HG03521 (cell line): ENCODE measurements around the gene LYST.
"Not testable (repeated sequence)": the region's sequence is repeated elsewhere in the genome, so short reads cannot be mapped to it uniquely, and the experiment has no call there.

Source experiments
- ATAC-seq: cut with Tn5 transposase; IDR thresholded peaks from one replicate; pipeline ENCODE4 v1.9.1; 2021; ENCODE audit warnings: mild to moderate bottlenecking, moderate library complexity; ENCODE audit not compliant: unreplicated experiment

LYST gene

DNA sequence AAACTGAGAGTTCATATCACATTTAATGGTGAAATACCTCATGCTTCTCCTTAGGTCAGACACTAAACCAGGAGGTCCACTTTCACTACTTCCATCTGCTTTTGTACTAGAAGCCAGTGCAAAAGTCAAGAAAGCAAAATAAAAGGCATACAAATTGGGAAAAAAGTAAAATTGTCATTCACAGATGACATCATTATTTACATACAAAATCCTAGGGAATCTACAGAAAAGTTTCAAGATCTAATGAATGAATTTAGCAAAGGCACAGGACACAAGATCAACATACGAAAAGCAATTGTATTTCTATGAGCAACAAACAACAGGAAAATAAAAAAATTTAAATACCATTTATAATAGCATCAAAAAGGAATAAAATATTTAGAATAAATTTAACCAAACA, 41.5 kb downstream of the LYST start:
- no peak for ATAC-seq

DNA sequence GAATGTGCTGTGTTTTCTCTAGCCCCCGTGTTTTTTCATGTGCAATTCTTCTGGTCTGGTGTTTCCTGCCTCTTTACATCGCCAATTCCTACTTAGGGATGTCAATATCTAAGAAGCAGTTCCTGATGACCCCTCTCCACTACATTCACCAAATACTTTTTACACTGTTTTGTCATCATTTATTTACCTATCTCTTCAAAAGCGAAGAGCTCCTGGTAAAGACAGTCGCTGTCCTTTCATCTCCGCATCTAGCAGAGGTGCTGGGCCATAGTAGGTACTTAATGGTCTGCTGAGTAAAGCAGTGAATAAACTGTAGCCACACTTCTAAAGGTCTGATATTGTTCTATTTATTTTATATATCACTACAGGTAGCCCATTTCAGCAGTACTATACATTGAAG, 43.0 kb downstream of the LYST start:
- no peak for ATAC-seq

DNA sequence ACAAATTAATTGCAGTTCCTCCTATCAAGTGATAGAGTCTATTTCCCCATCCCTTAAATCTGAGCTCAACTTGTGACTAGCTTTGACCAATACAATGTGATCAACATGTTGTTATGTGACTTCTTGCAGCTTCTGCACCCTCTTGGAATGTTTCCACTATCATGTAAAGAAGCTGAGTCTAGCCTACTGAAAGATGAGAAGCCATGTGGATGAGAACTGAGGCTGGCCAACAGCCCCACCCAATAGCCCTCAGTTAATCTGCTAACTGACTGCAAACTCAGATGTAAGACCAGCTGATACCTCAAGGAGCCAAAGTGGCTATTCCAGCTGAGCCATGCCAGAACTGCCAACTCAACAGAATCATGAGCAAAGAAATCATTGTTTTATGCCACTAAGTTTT, 44.0 kb downstream of the LYST start:
- ATAC-seq, result no peak

DNA sequence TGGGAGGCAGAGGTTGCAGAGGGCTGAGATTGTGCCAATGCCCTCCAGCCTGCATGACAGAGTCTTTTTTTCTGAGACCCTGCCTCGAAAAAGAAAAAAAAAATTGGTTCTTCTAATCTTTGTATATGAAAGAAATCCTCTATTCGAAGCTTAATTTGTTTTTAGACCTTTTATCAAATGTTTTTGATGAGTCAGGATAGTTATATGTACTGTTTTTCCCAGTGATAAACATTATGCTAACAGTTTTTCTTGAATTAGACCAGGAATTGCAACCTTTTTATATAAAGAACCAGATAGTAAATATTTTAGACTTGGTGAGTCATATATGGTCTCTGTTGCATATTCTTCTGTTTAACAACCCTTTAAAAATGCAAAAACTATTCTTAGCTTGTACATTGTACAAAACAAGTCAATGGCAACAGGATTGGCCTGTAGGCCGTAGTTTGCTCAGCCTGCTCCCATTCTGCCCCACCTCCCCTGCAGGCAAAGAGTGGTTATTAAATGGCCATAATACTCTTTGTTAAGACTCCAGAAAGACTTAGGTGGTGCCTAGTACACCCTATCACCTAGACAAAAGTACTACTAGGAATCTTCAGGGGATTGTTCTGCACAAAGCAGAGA, 45.2 kb downstream of the LYST start:
- ATAC-seq, result no peak

DNA sequence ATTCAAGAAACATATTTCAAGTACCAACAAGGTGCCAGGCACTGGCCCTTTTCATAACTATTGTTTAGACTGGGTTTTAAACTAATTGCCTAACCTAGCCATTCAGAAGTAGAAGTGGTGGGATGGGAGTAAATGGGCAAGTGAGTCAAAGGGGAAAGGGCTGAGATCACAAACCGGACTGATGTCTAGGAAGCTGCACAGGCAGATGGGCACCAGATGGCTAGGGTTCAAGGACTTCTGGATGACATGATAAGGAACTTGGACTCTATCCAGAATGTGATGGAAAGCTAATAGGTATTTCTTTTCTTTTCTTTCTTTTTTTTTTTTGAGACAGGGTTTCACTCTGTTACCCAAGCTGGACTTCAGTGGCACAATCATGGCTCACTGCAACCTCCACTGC, 46.6 kb downstream of the LYST start:
- ATAC-seq, result no peak

DNA sequence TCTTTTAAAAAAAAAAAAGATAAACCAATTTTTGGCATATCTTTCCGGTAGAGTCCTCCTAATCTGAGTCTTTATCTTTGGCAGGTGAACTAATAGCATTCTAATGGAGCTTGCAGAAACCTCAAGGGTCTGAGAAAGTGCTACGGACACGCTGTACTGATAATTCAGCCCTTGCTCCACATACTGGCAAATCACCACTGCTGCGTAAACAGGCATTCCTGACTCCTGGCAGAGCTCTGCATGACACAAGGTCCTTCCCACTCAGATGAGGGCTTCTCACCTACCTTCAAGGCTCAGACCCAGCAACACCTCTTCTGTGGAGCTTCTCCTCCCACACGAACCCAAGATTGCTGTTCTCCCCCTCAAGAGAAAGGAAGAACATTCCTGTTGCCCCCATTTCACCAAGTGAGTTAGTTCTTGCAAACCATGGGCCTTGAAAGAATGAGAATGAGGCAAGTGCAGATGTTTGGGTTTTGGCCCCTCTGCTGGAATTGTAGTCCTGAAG, 48.0 kb downstream of the LYST start:
- ATAC-seq, result no peak

DNA sequence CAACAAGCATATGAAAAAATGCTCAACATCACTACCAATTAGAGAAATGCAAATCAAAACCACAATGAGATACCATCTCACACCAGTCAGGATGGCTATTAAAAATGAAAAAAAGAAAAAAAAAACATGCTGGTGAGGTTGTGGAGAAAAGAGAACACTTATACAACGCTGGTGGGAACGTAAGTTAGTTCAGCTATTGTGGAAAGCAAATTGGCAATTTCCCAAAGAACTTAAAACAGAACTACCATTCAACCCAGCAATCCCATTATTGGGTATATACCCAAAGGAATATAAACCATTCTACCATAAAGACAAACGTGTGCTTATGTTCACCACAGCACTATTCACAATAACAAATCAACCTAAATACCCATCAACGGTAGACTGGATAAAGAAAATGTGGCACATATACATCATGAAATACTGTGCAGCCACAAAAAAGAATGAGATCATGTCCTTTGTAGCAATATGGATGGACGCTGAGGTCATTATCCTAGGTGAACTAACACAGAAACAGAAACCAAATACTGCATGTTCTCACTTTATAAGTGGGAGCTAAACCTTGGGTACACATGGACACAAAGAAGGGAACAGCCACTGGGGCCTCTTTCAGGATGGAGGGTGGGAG, 49.5 kb downstream of the LYST start:
- ATAC-seq, result no peak

DNA sequence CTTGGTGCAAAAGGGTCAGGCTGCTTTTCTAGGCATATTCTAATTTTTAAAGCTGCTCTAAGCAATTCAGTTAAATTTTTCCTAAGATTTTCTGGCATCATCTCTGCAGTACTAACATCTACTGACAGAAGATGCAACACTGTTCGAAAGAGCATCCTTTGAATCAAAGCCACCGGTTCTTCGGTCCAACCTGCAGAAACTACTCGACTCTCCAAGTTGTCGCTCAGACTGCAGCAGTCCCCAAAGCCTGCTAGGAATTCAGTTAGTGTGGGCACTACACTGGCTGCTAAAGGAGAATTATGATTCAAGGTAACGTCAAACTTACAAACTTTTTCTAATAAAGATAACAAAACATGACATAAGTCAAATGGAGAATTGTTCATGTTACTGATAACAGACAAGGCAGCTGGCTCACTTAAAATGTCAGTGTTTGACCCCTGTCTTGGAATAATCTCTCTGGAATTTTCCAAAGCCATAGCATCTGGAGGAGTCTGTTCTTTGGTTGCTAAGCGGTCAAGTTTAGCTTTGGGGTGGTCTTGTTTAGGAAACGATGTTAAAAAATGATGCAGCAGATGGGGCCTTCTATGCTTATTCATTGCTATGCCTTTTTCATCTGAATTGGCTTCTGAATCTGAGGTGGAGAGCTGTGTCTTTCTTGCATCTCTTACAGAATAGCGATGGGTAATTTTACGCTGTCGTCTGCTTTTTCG, 56.9 kb downstream of the LYST start:
- ATAC-seq, result no peak

DNA sequence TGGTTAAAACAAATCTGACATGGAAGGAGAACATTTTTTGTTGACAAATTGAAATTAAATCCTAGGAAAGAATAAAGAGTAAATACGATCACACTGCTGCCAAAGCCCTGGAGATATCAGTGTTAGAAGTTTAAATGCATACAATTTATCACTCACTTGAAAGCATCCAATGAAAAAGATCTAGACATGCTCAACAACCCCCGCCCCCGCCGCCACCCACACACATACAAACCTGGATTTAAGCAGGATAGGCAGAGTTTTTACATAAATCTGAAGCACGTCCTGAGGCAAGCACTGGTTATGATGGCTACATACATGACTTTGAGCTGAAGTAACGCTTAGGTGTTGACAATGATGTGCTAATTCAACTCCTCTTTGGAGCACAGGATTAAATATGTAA, 58.5 kb downstream of the LYST start:
- ATAC-seq, result no peak

DNA sequence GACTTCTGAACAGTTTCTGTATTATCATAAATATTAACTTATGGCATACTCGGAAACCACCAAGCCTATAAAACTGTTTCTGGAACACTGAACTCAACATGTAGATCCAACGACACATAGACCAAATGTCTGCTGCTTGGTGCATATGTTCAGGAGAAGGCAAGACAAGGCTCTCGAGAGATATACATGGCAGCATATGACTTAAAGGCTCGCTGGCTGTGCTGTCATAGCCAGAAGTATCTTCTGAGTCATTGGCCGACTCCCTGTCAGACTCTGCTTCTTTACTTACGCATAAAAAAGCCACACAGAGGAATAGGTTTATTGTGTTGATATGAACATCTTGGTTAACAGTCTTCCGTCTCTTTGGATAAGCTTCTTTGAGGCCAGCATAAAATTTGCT, 60.6 kb downstream of the LYST start:
- ATAC-seq, result no peak

DNA sequence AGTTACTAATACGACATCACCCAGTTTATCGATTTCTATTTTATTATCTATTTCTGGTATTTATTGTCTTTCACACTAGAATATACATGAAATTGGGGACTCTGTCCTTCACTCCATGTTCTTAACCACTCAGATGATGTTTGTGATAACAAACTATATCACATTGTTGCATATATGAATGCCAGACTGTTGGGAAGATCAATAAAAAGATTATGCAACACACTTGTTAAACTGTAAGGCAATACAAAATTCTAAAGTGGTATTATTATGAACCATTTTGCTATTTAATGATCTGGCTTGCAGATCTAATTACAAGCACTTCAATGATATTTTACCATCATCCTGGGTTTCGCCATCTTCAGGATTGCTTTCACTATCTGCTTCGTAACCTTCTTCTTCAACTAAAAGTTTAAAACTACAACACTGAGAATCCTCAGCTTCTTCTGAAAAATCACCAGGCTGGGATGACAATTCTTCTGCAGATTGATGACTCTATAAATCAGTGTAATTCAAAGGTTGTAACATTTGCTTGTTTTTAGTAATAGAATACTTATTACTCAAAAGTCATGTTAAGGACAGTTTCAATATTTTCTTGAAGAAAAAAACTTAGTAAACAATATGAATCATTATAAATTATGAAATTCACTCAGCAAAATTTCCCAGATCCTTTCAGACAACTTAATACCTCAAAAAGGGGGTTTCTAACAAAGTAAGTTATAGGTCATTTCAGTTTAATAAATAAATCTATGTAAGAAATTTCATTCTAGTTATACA, 63.9 kb downstream of the LYST start:
- no peak for ATAC-seq

DNA sequence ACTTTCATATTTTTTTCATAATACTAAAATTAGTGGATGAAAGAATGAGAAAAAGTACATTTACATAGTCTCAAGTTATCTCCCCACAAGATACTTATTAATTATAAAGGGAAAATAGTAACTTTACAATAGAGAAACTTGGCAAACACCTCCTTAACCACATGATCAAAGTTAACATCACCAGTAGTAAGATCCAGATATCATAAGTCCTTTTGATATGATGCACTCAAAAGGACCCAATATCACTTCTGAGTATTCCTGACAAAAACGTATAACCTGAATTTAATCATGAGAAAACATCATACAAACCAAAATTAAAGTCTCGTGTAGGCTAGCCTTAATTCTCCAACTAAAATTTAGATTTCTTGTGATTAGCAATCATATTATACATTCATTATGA, 67.4 kb downstream of the LYST start:
- ATAC-seq, result no peak

DNA sequence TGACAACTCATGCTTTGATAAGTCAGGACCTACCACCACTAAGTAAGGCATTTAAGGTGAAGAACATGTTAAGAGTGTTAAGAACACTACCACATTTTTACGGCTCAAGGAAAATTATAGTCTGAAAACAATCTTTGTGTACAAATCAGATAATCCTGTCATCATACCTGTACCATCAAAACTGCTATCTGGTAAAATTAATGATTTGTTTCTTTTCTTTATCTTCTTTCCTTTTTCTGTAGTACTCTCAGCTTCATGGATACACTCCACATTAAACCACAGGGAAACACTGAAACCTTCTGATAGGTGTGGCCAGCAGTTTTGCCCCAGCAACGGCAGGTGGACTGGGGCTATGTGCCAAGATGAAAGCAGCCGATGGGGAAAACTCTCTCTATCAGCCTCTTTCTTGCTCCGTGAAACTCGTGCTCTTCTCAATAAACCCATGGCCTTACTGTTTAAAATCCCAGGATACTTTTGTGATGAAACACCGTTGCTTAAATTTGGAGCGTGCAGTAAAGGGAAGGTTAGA, 75.1 kb downstream of the LYST start:
- ATAC-seq, result no peak

DNA sequence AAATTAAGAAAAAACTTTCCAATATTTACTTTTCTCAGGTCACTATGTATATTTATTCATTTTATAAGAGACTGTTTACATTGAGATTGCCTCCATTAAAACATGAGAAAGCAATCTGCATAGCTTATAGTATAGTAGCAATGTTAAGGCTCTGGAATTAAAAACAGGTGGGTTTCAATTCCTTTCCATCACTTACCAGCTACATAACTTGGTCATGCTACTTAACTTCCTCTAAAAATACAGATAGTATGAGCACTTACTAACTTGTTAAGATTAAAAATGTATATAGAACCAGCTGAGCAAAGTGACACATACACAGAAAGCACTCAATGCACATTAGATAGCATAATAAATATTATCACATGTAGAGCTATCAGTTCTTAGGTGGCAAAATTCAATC, 76.6 kb downstream of the LYST start:
- no peak for ATAC-seq

DNA sequence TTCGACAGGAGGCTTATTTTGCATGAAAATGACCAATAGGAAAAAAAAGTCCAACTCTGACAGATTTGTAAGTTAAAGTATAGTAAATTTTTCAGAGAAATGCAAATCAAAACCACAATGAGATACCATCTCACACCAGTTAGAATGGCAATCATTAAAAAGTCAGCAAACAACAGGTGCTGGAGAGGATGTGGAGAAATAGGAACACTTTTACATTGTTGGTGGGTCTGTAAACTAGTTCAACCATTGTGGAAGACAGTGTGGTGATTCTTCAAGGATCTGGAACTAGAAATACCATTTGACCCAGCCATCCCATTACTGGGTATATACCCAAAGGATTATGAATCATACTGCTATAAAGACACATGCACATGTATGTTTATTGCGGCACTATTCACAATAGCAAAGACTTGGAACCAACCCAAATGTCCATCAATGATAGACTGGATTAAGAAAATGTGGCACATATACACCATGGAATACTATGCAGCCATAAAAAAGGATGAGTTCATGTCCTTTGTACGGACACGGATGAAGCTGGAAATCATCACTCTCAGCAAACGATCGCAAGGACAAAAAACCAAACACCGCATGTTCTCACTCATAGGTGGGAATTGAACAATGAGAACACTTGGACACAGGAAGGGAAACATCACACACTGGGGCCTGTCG, 80.3 kb downstream of the LYST start:
- ATAC-seq, result not testable (repeated sequence)

DNA sequence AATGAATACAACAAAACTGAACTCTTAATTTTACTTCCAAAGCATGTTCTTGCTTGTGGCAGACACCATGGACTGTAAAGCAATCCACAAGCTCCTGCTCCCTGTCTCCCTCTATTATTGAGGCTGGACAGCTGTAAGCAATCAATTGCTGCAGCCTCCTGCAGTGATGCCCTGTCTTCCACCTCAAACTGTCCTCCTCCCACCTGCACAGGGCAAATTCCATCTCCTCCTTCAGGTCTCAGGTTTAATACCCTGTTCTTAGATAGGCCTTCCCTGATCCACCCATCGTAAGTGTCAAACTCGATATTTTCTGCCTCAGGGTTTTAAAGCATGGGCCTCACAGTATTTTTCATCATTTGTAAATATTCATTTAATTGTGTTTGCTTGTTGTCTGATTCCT, 81.8 kb downstream of the LYST start:
- no peak for ATAC-seq

DNA sequence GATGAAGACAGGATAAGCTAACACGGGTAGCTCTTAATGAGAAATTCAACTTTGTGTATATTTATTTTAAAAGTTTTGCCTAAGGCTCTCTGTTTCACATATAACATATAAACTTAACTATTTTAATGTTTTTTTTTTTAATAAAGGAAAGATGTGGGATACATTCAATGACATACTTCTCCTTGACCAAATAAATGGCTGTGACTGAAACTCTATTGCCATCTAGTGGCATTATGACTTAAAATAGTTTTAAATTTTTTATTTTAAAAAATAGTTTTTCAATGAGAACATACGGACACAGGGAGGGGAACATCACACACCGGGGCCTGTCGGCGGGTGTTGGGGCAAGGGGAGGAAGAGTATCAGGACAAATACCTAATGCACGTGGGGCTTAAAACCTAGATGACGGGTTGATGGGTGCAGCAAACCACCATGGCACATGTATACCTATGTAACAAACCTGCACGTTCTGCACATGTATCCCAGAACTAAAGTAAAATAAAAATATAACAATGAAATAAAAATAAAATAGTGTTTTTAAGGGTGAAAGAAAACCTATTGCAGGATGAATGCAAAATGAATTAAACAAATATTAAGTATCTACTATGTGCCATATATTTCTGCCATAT, 83.4 kb downstream of the LYST start:
- no peak for ATAC-seq

DNA sequence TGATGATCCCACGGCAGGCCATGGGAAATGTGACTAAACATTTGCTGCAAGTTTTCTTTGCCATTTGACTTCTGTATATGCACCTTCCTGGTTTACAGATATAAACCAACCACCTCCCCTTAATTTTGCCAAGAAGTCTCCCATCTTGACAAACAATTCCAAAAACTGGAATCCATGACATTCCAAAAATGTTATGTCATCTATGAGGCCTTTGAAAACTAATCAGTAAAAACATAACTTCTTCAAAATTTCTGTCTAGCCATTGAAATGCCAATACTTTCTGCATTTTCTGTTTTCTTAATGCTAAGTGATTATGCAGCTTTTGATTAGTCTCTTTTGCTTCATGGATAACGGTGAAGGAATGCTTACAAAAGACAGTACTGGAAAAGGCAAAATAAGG, 84.1 kb downstream of the LYST start:
- no peak for ATAC-seq

DNA sequence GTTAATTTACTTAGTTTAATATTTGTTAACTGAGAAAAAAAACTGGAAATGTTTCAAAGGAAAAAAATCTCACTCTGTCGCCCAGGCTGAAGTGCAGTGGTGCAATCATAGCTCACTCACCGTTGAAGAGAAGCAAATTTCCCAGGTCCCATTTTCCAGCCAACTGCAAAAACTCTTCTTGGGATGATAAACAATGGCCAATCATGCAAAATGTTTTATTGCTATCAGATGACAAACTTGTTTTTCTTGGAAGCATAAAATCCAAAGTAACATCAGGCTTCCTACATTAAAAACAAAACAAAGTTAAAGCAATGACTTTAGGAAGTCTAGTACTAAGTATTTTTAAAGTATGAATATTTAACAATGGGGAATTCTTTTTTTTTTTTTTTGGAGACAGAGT, 84.9 kb downstream of the LYST start:
- ATAC-seq, result no peak

DNA sequence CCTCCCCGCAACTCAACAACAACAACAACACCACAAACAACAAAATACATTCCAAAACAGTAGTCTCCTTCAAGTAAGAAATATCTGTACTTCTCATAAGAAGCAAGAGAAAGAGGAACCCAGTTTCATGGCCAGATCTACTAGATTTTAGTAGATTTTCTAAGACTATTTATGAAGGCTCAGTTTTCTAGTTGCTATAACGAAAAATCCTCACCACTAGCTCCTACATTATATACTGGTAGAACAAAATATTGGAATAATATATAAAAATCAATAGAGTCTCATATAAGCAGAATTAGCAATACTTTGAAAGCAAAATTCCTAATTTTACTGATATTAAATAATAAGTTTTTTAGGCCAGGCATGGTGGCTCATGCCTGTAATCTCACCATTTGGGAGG, 86.9 kb downstream of the LYST start:
- no peak for ATAC-seq
